GM19099 (cell line): ENCODE data around the gene CFAP210.

Experiments
- POLR2A ChIP-seq: IDR thresholded peaks from 3 replicates; pipeline ENCODE4 v1.6.1; 2011; ENCODE audit warnings: low read depth; ENCODE audit not compliant: insufficient read length; ENCODE audit errors: extremely low read depth

CFAP210 gene

GRCh38 chr2:169694113-169694893 lies at the start of gene CFAP210, which contains the start of gene PHOSPHO2:
Gene CFAP210, minus strand, starts transcription at chr2:169694405. Its CDS starts 78 bp downstream, at chr2:169694327.
Gene PHOSPHO2, plus strand, starts transcription at chr2:169694469. Its CDS starts 6,503 bp downstream, at chr2:169700972.
- TF ChIP-seq POLR2A = peak; percentile 84

GRCh38 chr2:169743549-169743948 lies 49.3 kb upstream of the CFAP210 start:
- TF ChIP-seq POLR2A = no peak

GRCh38 chr2:169739351-169739750 lies 45.1 kb upstream of the CFAP210 start:
- TF ChIP-seq POLR2A = no peak

DNA sequence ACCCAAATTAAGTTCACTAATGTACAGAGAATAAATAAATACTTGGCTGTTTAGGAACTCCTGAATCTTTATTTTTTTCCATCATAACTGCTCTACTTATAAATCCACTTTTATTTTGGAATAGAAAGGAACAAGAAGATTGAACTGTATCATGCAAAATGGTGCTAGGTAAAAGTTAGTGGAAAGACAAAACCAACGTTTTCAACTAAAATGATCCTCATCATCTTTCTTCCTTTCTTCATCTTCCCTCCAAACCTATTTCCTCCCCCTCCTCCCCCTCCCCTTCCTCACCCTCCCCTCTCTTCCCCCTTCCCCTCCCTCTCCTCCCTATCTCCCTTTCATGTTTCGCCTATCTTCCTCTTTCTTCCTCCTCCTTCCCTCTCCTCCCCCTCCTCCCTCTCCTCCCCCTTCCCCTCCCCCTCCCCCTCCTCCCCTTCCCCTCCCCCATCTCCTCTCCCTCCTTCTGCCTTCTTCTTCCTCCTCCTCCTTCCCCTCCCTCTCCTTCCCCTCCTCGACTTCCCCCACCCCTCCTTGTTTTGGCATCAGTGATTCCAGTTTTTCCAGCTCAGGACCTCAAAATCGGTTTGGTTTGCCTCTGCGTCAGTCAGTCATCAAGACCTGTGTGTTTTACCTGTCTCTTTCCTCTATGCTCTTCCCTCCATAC lies 44.5 kb upstream of the CFAP210 start:
- no peak for TF ChIP-seq POLR2A

DNA sequence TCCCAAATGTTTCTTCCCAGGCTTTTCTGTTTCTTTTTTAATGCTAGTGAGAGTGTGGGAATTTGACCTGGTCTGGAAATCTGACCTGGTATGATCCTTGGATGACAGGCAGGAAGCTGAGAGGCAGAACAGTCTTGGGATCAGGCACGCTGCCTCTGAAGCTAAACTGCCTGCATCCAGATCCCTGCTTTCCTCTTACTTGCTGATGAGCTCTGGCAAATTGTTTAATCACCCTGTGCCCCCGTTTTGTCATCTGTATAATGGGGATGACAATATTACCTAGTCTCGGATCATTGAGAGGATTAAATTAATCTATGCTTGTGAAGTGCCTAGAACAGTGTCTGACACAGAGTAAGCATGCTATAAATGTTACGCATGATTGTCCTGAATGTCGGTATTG lies 42.7 kb upstream of the CFAP210 start:
- TF ChIP-seq POLR2A = no peak

DNA sequence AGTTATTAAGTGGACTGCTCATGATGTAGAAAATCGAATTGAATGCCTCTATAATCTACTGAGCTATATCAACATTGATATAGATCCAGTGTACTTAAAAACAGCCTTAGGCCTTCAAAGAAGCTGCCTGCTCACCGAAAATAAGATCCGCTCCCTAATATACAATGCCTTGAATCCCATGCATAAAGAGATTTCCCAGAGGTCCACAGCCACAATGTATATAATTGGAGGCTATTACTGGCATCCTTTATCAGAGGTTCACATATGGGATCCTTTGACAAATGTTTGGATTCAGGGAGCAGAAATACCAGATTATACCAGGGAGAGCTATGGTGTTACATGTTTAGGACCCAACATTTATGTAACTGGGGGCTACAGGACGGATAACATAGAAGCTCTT lies 41.4 kb upstream of the CFAP210 start:
- TF ChIP-seq POLR2A = no peak

GRCh38 chr2:169734169-169734847 lies 40.1 kb upstream of the CFAP210 start:
- TF ChIP-seq POLR2A = no peak

DNA sequence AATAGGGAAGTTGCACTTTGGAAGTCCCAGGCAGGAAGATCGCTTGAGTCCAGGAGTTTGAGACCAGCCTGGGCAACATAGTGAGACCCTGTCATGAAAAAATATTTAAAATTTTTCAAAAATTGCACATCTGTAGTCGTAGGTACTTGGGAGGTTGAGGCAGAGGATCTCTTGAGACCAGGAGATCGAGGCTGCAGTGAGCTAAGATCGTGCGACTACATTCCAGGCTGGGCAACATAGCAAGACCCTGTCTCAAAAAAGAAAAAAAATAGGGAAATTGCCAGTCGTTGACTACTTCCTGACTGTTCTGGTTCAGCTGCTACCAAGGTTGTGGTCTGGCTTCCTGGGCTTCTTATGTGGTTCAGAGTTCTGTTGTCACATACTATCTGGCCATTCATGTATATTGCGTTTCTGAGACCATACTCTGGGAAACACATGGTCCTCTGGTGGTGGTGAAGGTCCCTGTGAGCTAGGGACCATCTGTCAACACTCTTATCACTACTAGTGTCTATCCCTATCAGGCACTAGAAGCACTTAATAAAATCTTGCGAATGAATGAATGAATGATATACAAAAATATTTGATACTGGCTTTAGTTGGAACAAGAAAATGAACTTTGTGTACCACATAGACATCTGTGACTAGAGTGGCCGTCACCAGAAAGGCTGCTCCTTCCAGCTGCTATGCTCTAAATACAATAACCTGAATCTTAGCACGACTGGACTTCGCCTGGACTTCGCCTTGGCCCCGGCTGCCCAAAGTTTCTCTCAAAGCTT lies 38.6 kb upstream of the CFAP210 start:
- TF ChIP-seq POLR2A = no peak

DNA sequence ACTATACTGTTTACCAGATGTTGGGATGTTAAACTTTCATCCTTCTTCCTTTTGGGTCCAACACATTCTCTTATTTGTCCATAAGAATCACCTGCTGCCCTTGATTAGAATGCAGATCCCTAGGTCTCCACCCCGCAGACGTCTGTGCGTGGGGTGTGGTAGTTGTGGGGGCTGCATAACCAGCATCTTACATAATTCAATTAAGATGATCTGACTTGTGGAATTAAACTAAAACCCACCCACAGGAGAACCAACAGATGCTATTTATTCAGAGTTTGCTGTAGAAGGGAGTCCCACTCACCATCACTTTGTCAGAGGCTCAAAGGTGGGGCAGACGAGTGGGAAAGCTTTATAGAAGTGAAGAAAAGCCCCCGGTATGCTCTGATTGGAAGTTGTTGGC lies 37.9 kb upstream of the CFAP210 start:
- TF ChIP-seq POLR2A = no peak

- TF ChIP-seq POLR2A = no peak
Observed at GRCh38 chr2:169729274-169729605, 35.0 kb upstream of the CFAP210 start.

DNA sequence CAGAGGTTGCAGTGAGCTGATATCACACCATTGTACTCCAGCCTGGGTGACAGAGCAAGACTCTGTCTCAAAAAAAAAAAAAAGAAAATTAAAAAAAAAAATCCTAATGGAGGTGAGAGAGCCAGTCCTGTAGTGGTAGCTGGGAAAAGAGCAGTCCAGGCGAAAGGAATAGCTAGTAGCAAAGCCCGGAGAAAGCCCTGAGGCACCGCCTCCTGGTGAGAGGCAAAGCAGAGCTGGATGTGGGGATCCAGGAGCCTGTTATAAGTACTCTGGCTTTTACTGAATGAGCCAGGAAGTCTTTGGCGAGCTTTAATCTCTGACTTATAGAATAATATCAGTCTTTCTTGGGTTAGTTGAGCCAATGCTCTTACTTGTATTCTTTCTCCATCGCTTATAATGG lies 32.9 kb upstream of the CFAP210 start:
- TF ChIP-seq POLR2A = no peak

DNA sequence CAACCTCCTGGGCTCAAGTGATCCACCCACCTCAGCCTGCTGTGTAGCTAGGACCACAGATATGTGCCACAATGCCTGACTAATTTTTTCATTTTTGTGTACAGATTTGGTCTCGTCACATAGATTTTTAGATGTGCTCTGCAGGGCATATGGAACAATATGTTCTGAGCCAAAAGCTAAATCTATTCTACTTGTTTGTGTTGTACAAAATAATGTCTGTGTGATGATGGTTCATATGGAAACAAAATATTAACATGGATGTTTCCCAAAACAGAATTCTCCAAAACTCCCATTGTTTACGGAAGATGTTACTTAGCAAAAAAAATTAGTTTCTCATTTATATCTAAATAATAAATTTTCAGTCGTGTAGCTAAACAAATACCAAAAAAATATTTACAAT lies 26.8 kb upstream of the CFAP210 start:
- TF ChIP-seq POLR2A = no peak

DNA sequence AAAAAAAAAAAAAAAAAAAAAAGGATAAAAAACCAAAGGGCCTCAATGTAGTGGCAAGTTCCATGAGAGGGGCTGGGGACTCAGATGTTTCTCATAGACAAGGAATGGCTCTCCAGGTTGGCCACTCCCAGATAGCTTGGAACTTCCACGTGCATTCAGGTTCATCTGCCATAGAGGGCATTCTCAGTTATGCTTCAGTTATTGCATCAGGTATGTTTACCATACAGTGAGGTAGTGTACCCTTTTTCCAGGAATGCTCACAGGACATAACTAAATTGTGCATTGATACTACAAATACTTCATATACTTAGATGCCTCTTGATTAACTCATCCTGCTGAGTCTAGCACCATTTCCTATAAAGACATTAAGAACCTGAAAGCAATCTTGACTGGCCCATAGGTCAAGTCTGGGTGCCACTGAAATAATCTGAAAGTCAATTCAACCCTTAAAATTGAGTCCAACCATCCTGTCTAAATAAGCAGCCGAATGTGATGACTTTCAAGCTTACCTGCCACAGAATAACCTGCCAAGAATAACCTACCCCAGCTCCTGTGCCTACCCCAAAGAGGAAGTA lies 24.8 kb upstream of the CFAP210 start:
- no peak for TF ChIP-seq POLR2A

GRCh38 chr2:169717691-169718063 lies 23.5 kb upstream of the CFAP210 start:
- TF ChIP-seq POLR2A = no peak
